Urothelium cell line (cell line): ENCODE results near the gene CENPVL3.
"Not testable (repeated sequence)": the region's sequence is repeated elsewhere in the genome, so short reads cannot be mapped to it uniquely, and the experiment has no call there.

ENCODE experiments used
- DNase-seq: peaks from one replicate; pipeline ENCODE4 v3.0.0; 2011; ENCODE audit warnings: low spot score, mixed read lengths
- FAIRE-seq: peaks from 2 replicates; lab custom pipeline; 2011; peaks lifted over from hg19 to GRCh38; lab: Jason Lieb, UNC

The CENPVL3 gene

DNA sequence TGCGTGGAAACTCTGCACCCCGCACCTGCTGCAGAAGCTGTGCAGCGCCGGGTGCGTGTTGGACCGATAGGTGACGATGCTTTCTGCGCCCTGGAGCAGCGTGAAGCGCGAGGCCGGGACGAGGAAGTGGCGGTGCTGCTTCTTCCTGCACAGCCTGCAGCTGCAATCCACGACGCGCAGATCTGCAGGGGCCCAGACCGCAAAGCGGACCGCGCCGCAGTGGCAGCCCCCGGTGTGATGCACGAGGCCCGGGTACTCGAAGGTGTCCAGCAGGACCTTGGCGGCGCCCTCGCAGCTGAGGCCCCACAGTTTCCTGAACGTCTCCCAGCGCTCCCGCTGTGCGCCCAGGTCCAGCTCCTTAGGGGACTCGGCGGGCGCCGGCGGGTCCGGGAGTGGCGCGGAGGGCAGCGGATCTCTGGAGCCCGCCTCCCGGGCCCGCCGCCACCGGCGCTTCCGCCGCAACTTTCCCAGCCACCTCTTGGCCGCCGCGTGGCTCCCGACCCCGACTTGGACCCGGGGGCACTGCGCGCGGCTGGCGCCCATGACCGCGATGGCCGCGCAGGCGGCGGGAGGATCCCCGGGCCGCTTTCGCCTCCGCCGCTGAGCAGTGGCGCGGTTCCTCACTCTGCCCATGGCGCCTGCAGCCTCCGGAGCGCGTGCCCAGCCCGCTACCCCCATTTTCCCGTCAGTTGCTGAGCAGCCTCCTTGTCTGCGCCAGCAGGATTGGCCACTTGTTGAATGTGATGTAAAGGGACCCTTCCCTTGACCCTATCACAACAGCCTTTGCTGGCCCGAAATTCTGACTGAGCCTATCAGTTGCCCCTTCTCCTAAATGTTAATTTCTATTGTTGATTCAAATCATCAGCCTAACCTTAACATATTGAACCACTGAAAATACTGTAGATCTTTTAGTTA lies at the start of gene CENPVL3:
TSS of gene CENPVL3 (minus strand) at position 672 of the 915 bp plus-strand sequence. CDS start at position 633, 39 bp downstream.
- FAIRE-seq = not testable (repeated sequence)
- DNase-seq = peak; percentile 81

DNA sequence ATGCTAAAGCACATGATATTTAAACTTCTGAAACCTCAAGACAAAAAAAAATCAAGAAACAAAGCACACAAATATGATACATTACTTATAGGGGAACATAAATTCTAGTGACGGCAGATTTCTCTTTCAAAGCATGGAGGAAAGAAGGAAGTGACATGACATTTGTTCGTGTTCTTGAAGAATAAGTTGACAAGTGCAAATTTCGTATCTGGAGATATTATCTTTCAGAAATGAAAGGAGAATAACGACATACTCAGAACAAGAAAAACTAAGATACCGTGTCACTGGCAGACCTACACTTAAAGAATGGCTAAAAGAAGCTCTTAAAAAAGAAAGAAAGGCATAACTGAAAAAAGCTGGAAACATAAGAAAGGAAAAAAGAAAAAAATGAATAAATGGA lies 47.3 kb upstream of the CENPVL3 start:
- DNase-seq (no peak), FAIRE-seq (no peak)

DNA sequence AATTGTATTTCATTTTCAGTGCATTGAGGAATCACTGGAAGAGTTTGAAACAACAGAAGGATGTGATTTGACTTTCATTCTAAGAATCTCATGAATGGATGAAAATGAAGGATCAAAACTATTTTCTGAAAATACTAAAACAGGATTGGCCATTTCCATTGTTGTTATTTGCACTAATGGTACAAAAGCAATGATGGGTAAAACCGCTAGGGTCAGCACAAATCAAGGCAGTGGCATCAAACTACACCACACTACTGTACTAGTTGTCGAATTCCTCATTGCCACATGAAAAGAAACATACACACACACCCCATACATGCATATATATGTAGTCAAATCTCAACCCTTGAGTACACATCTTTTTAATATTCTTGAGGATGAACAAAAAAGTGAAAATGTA lies 24.7 kb upstream of the CENPVL3 start:
- no peak for DNase-seq
- FAIRE-seq = no peak

DNA sequence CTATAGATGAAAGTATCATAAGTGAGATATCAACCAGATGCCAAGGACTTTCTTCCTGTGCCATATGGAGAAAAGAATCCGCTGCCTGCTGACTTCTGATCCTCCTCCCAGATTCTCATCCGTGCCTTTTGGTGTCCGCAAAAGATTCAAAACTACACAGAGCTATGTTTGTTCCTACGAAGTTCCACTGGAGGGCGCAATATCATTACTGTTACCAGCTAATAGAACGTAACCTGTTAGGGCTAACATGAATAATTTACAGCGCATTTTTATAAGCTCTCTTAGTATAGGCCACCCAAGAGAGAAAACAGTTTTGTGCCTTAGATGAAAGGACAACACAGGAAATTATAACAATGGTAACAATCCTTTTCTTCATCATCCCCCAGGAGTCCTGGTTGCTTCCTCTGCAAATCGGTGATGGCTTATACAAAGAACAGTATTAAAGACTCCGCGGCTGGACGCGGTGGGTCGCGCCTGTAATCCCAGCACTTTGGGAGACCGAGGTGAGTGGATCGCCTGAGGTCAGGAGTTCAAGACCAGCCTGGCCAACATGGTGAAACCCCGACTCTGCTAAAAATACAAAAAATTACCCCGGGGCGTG lies 22.8 kb upstream of the CENPVL3 start:
- peak; percentile 39 for DNase-seq
- no peak for FAIRE-seq

DNA sequence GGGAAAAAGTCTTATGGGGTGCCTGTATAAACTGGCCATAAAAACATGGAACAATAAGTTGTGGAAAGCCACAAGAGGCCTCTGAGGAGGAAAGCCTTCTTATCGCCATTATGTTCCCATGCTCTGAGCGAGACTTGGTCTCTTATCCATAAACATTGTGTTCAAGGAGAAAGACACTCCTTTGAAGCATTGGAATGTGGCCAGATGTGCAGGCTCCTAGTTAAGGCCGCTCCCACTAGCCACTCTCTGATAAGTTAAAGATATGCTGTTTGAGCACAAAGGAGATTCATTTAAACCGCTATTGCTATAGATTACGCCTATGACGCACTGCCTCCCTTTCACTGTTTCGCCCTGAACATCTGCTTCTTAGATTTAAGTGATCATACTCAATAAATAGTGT lies 17.8 kb upstream of the CENPVL3 start:
- DNase-seq, FAIRE-seq: not testable (repeated sequence)

DNA sequence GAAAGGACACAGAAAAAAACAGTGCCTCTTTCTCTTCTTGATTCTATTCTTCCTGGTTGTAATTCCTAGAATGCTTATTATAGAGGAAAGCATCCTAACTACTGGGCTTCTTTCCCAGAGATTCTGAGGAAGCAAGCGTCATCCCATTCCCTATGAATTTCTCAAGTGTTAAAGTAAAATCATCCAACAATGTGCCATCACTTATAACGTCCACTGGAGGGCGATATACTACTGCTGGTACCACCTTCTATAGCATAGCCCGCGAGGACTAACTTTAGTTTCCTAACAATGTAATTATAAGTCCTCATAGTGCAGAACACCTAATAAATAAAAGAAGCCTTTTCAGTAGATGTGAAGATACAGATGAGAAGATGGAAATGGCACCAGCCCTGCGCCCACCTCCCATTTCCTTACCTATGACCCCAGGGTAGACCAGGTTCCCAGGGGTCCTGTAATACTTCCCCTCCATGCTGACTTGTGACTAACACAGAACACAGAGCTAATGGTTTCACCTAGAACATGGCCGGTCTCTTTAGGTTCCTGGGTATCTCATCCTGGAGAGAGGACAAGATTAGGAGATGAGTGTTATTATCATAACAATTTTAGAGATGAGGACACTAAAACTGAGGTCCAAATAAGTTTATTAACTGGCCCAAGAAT lies 4.2 kb downstream of the CENPVL3 start:
- no peak for FAIRE-seq
- peak; percentile 39 for DNase-seq

DNA sequence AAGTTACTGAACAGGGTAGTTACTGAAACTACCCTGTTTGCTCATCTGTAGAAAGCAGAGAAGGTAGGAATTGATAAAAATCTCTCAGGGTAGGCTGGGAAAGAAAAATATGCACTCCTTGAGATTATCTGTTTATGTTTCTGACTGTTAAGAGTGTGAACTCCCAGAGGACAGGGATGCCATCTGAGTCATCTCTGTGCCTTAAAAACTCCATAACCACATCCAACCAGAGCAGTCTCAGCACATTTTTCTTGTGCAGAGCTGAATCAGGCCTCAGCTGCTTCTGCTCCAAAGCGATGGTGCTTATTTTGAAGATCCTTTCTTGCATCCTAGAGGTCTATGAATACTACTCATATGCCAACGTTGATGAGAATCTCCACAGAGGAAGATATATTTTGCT lies 9.9 kb downstream of the CENPVL3 start:
- DNase-seq (no peak), FAIRE-seq (no peak)

DNA sequence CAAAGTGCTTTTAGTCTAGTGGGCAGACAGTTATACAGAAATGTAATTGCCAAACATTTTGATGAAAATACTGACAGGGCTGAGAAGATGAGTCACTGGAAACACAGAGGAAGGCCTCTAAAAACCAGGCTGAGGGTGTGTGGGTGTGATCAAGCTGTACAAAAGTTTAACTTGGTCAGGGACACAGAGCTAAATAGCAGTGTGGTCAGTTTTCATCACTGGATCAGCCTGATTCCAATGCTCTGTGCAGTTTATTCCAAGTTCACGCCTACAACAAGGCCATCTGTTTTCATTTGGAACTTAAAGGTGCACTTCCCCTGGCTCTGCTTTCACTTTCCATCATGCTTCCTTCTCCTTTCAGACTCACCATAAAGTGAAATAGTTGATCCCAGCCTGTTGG lies 10.6 kb downstream of the CENPVL3 start:
- no peak for FAIRE-seq
- no peak for DNase-seq

DNA sequence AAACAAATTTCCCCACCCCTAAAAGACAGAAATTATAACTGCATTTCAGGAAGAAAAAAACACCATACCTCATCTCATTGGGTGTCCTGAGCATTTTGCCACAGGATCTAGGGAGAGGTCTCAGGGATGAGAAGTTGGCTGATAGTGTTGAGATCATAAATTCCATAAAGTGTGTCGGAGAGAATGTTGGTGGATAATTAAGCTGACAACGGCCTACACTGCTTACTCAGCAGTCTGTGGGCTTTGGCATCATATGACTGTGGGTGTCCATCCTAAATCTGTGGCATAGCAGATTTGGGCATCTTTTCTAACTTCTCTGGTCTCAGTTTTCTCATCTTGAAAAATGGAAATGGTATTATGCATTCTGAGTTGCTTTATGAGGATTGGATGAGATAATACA lies 12.3 kb downstream of the CENPVL3 start:
- no peak for FAIRE-seq
- DNase-seq = no peak

DNA sequence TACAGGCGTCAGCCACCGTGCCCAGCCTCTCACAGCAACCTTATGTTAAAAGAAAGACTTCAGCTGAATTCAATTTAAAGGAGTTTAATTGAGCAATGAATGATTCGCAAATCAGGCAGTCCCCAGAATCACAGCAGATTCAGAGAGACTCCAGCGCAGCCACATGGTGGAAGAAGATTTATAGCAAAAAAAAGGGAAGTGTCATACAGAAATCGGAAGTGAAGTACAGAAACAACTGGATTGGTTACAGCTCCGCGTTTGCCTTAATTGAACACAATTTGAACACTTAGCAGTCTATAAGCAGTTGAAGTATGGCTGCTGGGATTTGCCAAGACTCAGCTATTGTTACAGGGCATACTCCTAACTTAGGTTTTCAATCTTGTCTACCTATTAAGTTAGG lies 19.8 kb downstream of the CENPVL3 start:
- no peak for FAIRE-seq

DNA sequence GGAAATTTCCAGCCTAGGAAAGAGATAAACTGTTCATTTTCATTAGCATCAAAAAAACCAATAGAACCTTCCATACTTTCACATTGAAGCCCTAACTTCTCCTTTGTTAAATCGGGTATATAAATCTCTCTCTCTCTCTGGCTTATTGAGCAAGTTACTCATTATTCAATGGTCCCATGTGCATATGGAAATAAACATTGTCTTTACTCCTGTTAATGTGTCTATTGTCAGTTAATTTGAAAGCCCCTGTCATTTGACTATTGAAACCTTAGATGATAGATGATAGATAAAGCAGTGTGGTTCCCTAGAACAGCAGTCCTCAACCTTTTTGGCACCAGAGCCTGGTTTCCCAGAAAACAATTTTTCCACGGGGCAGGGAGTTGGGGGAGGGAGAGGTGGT lies 46.8 kb downstream of the CENPVL3 start:
- no peak for FAIRE-seq
- DNase-seq = no peak

More for the DNA sequence above, 19.8 kb downstream of the CENPVL3 start:
- no peak for DNase-seq

DNA sequence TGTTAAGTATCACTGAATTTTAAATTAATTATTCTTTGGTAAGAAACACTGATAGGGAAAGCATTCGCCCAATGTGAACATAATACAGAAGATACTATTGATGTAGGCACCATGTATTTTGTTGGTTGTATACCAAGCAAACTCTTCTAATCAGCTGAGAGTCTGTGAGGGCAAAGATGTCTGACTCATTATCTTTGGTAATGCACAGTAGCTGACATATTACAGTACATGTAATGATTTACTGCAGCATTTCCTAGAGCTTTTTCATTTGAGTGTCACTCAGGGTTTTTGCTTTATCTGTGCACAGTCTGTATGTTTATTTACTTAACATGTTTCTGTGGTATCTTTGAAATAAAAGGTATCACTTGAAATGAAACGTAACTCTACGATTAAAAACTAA lies 49.2 kb downstream of the CENPVL3 start:
- FAIRE-seq = no peak
- DNase-seq = no peak

DNA sequence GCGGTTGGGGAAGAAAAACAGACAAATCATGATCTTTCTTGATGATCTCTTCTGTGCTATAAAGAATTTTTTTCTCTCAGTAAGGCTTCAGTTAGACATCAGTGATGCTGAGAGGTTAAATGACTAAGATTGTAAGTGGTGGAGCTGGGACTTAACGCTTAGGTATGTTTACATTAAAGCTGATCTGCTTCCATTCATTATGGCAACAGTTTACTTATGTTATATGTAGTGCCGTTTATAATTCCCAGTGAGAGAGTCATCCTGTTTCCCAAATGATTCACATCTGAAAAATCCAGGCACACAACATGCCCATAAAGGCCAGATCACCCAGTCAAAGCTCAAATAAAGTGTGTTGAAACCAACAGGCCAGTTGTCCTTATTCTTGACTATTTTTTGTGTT lies 50.1 kb downstream of the CENPVL3 start:
- DNase-seq = peak; percentile 6
- FAIRE-seq = no peak
